Measurements from ENCODE around the gene RAD51B.

GRCh38 chr14:68217791-68218340 lies 398.3 kb downstream of the RAD51B start:
- TF ChIP-seq CTCF (IDR thresholded peaks at IDR 0.05), result no peak
- TF ChIP-seq POLR2A (IDR thresholded peaks at IDR 0.05), result no peak
- no peak for TF ChIP-seq POLR2AphosphoS5 (IDR thresholded peaks at IDR 0.05)
